HFFc6 (cell line): ENCODE results near the gene HHIPL1. TPM values are rescaled to one million over a fixed set of nuclear protein-coding genes. Genes with fewer than 3 reads are reported as not detected.
"Not testable (repeated sequence)": the region's sequence is repeated elsewhere in the genome, so short reads cannot be mapped to it uniquely, and the experiment has no call there.

ENCODE experiments used
- DNase-seq: peaks from one replicate; pipeline ENCODE4 v3.0.0-alpha.2; 2018
- H3K27ac Mint-ChIP-seq: 2 replicates; pipeline ENCODE4 v1.8.0; 2020; ENCODE audit warnings: mild to moderate bottlenecking, mixed read lengths
- H3K27me3 Mint-ChIP-seq: 2 replicates; pipeline ENCODE4 v1.8.0; 2021; ENCODE audit warnings: mild to moderate bottlenecking, moderate library complexity, mixed read lengths; ENCODE audit not compliant: insufficient read depth
- H3K36me3 Mint-ChIP-seq: 2 replicates; pipeline ENCODE4 v1.8.0; 2021; ENCODE audit warnings: low read depth, mixed read lengths
- H3K4me1 Mint-ChIP-seq: 2 replicates; pipeline ENCODE4 v1.8.0; 2020; ENCODE audit warnings: low read depth, mixed read lengths
- H3K4me3 Mint-ChIP-seq: 2 replicates; pipeline ENCODE4 v1.8.0; 2020; ENCODE audit warnings: mild to moderate bottlenecking, moderate library complexity, mixed read lengths
- H3K9me3 Mint-ChIP-seq: 2 replicates; pipeline ENCODE4 v1.8.0; 2020; ENCODE audit warnings: mild to moderate bottlenecking, mixed read lengths
- CTCF ChIP-seq: fragments of 200-600 bp; sonication (generic); IDR thresholded peaks from 2 replicates; pipeline ENCODE4 v1.5.0; 2021; ENCODE audit warnings: antibody characterized with exemption, mild to moderate bottlenecking
- total RNA-seq, 6 experiments: library from RNA; stranded (reverse); fragmentation: NEBNext Ultra II Directional; extraction: Animal tissue kit (Norgen Biotek cat#: 25700); gene quantifications; 2 replicates in 1 of 6; 3 replicates in 5 of 6; pipeline ENCODE4 v1.2.3, GENCODE V29; 2021

HHIPL1 gene
- total RNA-seq, 6 experiments from 2014 or later: 0.99 to 2.8 (median 1.3) TPM

DNA sequence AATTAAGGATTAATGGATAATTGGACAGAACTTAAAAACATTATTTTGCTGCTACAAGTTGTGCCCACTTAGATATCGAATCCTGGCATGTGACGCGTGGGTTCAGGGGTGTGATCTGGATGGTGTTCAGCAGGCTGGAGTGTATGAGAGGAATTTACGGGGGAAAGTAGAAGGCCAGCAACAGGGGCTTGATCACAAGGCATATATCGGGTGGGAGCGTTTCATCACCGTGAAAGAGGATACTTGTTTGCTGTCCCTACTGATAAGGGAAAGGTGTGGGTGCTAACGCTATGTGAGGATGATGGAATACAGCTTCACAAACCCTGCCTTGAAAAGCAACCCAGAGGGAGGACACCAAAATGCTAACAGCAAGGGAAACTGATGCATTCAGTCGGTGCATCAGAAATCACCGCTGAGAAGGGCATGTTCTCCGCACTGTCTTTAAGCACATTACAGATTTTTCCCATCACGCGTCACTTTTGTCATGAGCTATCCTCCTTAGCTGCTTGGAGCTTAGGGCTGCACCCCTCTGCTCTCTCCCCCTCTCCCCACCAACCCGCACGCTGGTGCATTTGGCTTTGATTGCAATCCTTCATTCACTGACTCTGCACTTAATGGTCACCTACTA lies 13.4 kb downstream of the HHIPL1 start:
- Mint-ChIP-seq H3K4me3 (no peak overlapping the region), H3K27ac (no peak overlapping the region), H3K4me1 (peaks cover 9% of the 10 kb centered on the region), H3K36me3 (peaks cover 5% of the 10 kb centered on the region; the same call in 1 of the 2 replicates), H3K27me3 (peaks cover 5% of the 10 kb centered on the region), H3K9me3 (no peaks in the 10 kb centered on the region)
- TF ChIP-seq CTCF: no peak
- no peak for DNase-seq

DNA sequence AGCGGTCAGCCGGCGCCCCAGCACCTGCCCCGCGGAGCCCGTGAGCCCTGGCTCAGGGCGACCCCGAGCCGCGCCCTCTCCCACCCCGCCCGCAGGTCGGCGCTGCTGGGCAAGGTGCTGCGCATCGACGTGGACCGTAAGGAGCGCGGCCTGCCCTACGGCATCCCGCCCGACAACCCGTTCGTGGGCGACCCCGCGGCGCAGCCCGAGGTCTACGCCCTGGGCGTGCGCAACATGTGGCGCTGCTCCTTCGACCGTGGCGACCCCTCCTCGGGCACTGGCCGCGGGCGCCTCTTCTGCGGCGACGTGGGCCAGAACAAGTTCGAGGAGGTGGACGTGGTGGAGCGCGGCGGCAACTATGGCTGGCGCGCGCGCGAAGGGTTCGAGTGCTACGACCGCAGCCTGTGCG lies 14.4 kb downstream of the HHIPL1 start:
- Mint-ChIP-seq H3K4me3 (no peak overlapping the region), H3K4me1 (peaks cover 5% of the 10 kb centered on the region), H3K27me3 (peaks cover 5% of the 10 kb centered on the region)

GRCh38 chr14:99660006-99660566 lies 15.2 kb downstream of the HHIPL1 start:
- no peak overlapping the region for H3K27ac Mint-ChIP-seq
- H3K9me3 Mint-ChIP-seq: no peaks in the 10 kb centered on the region
- no peak for TF ChIP-seq CTCF
- H3K27me3 Mint-ChIP-seq: peaks cover 5% of the 10 kb centered on the region
- H3K36me3 Mint-ChIP-seq: no peaks in the 10 kb centered on the region
- H3K4me1 Mint-ChIP-seq: no peaks in the 10 kb centered on the region
- no peak overlapping the region for H3K4me3 Mint-ChIP-seq
- DNase-seq: no peak

More for the DNA sequence above, 14.4 kb downstream of the HHIPL1 start:
- no peak for DNase-seq
- no peak for TF ChIP-seq CTCF
- Mint-ChIP-seq H3K9me3 (no peaks in the 10 kb centered on the region), H3K27ac (no peak overlapping the region), H3K36me3 (peaks cover 5% of the 10 kb centered on the region; the same call in 1 of the 2 replicates)

GRCh38 chr14:99660794-99661193 lies 15.9 kb downstream of the HHIPL1 start:
- Mint-ChIP-seq H3K27me3 (peaks cover 3% of the 10 kb centered on the region), H3K4me3 (no peak overlapping the region)

DNA sequence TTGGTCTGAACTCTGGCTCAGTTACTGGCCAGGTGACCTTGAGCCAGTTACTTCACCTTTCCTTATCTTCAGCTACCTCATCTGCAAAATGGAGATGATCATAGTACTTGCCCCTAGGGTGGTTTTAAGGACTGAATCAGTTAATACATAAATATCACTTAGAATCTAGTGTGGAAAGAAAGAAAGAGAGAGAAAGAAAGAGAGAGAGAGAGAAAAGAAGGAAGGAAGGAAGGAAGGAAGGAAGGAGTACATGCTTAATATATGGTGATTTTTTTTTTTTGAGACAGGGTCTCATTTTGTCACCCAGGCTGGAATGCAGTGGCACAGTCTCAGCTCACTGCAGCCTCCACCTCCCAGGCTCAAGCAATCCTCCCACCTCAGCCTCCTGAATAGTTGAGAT lies 16.3 kb downstream of the HHIPL1 start:
- DNase-seq, H3K4me1 Mint-ChIP-seq, H3K4me3 Mint-ChIP-seq, H3K9me3 Mint-ChIP-seq, H3K36me3 Mint-ChIP-seq, H3K27ac Mint-ChIP-seq, H3K27me3 Mint-ChIP-seq: not testable (repeated sequence)

More at GRCh38 chr14:99660794-99661193, 15.9 kb downstream of the HHIPL1 start:
- H3K27ac Mint-ChIP-seq: no peak overlapping the region
- DNase-seq: no peak
- no peaks in the 10 kb centered on the region for H3K9me3 Mint-ChIP-seq
- no peaks in the 10 kb centered on the region for H3K4me1 Mint-ChIP-seq
- TF ChIP-seq CTCF: no peak
- H3K36me3 Mint-ChIP-seq: no peaks in the 10 kb centered on the region

DNA sequence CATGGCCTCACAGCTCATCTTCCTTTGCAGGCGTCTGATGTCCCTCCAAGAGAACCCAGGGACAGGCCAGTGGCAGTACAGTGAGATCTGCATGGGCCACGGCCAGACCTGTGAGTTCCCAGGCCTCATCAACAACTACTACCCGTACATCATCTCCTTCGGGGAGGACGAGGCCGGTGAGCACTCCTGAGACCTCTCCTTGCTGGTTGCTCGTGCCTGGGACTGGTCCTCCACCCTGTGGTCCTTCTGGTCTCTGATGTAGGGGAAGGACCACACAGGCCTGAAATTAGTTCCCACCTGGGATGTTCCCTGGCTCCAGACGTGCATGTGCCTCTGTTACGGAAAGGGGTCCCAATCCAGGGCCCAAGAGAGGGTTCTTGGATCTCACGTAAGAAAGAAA lies 17.9 kb downstream of the HHIPL1 start:
- H3K27me3 Mint-ChIP-seq: peaks cover 5% of the 10 kb centered on the region

More for the DNA sequence above, 17.9 kb downstream of the HHIPL1 start:
- H3K4me1 Mint-ChIP-seq: no peaks in the 10 kb centered on the region
- H3K27ac Mint-ChIP-seq: no peak overlapping the region
- no peak for DNase-seq
- no peaks in the 10 kb centered on the region for H3K36me3 Mint-ChIP-seq
- no peak for TF ChIP-seq CTCF
- H3K4me3 Mint-ChIP-seq: no peak overlapping the region
- no peaks in the 10 kb centered on the region for H3K9me3 Mint-ChIP-seq
